ENCODE data around the gene APOC3. TPM values are rescaled to one million over a fixed set of nuclear protein-coding genes. Genes with fewer than 3 reads are reported as not detected.

The APOC3 gene
- total RNA-seq, 2 donors from 2014 or later: not detected

GRCh38 chr11:116813170-116813569 is 16.5 kb upstream of the APOC3 start:
- no peak overlapping the region for H3K27ac Mint-ChIP-seq
- H3K4me1 Mint-ChIP-seq (ENCODE audit: low read depth in 2 of 2): peaks cover 0 to 8% of the 10 kb centered on the region in 2 donors
- H3K9me3 Mint-ChIP-seq: no peaks in the 10 kb centered on the region
- DNase-seq (ENCODE audit: low spot score): no peak
- H3K36me3 Mint-ChIP-seq: no peaks in the 10 kb centered on the region
- ATAC-seq: peak in 1 of 2 donors; percentile 41
- H3K27me3 Mint-ChIP-seq: no peaks in the 10 kb centered on the region
- no peak overlapping the region for H3K4me3 Mint-ChIP-seq

- Mint-ChIP-seq H3K4me3 (no peak overlapping the region), H3K36me3 (no peaks in the 10 kb centered on the region), H3K27me3 (no peaks in the 10 kb centered on the region), H3K9me3 (no peaks in the 10 kb centered on the region), H3K27ac (no peak overlapping the region), H3K4me1 (ENCODE audit: low read depth in 2 of 2) (peaks cover 0 to 8% of the 10 kb centered on the region in 2 donors)
- DNase-seq (ENCODE audit: low spot score): no peak
- ATAC-seq: peak in 1 of 2 donors; percentile 40
Observed at GRCh38 chr11:116813781-116814471, 15.8 kb upstream of the APOC3 start.

- H3K36me3 Mint-ChIP-seq: no peaks in the 10 kb centered on the region
- no peaks in the 10 kb centered on the region for H3K27me3 Mint-ChIP-seq
- ATAC-seq: no peak
Observed at GRCh38 chr11:116814502-116814901, 15.2 kb upstream of the APOC3 start.

DNA sequence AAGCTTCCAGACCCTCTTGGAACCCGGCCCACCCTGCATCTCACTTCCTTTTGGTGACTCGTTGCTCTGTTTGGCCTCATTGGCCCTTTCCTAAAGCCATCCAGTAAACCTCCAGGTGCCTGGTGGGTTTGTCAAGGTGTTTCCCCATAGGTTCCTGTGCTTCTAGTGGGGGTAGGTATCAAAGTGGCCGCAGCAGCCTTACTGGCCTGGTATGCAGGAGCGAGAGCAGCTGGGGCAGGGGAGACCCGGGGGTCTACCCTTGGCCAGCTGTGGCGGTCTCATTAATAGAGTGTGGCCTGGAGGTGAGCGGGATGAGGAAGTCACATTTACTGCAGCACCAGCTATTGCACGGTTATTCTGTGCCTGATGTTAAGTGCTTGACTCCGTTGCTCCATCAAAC is 10.7 kb upstream of the APOC3 start:
- DNase-seq (ENCODE audit: low spot score) (no peak), ATAC-seq (no peak)
- no peaks in the 10 kb centered on the region for H3K9me3 Mint-ChIP-seq
- H3K27me3 Mint-ChIP-seq: no peaks in the 10 kb centered on the region
- H3K36me3 Mint-ChIP-seq: no peaks in the 10 kb centered on the region
- no peak overlapping the region for H3K27ac Mint-ChIP-seq
- no peak overlapping the region for H3K4me3 Mint-ChIP-seq
- H3K4me1 Mint-ChIP-seq (ENCODE audit: low read depth in 2 of 2): no peaks in the 10 kb centered on the region

More at GRCh38 chr11:116814502-116814901, 15.2 kb upstream of the APOC3 start:
- DNase-seq (ENCODE audit: low spot score): no peak
- Mint-ChIP-seq H3K4me1 (ENCODE audit: low read depth in 2 of 2) (peaks cover 0 to 8% of the 10 kb centered on the region in 2 donors), H3K27ac (no peak overlapping the region), H3K4me3 (no peak overlapping the region), H3K9me3 (no peaks in the 10 kb centered on the region)

DNA sequence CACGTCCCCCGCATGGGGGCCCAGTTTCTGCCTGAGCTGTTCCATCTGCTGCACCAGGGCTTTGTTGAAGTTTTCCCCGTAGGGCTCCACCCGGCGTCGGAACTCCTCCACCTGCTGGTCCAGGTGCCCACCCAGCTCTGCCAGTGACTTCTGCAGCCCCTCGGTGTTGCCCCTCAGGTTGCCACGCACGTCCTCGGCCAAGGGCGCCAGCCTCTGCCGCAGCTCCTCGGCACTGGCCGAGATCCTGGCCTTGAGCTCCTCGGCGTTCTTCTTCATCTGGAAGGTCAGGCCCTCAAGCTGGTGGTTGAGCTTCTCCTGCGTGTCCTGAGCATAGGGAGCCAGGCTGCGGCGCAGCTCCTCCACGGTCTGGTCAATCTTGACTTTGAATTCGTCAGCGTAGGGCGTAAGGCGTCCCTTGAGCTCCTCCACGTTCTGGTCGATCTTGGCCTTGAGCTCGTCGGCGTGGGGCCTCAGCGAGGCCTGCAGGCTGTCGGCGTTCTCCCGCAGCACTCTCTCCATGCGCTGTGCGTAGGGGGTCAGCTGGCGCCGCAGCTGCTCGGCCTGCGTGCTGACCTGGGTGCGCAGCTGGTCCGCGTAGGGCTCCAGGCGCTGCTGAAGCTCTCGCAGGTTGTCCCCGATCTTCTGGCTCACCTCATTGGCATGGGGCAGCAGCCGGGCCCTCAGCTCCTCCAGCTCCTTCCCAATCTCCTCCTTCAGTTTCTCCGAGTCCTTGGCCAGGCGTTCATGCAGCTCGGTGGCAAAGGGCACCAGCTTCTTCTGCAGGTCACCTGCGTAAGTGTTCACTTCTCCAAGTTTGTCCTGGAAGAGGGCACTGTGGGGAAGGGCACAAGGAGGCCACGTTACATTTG is 8.4 kb upstream of the APOC3 start:
- Mint-ChIP-seq H3K36me3 (no peaks in the 10 kb centered on the region), H3K27ac (no peak overlapping the region), H3K4me1 (ENCODE audit: low read depth in 2 of 2) (no peaks in the 10 kb centered on the region), H3K9me3 (no peaks in the 10 kb centered on the region), H3K4me3 (no peak overlapping the region), H3K27me3 (no peaks in the 10 kb centered on the region)
- no peak for DNase-seq (ENCODE audit: low spot score)
- no peak for ATAC-seq

DNA sequence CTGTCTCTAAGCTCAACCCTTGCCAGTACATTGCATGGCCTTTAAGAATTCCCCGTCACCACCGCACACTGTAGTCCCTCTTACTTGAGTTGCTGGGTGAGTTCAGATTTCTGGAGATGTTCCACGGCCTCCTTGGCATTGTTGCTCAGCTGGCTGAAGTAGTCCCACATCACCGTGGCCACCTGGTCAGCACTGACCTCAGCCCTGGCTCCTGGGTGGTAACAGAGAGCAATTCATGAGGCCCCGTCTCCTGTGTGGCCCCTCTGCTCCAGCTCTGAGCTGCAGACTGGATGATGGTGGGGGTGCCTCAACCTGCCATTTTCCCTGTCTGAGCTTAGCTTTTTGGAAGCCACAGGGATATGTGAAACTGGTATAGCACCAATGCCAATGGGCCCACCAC is 7.1 kb upstream of the APOC3 start:
- no peak overlapping the region for H3K4me3 Mint-ChIP-seq
- no peak overlapping the region for H3K27ac Mint-ChIP-seq
- H3K27me3 Mint-ChIP-seq: no peaks in the 10 kb centered on the region
- H3K9me3 Mint-ChIP-seq: no peaks in the 10 kb centered on the region
- no peaks in the 10 kb centered on the region for H3K4me1 Mint-ChIP-seq (ENCODE audit: low read depth in 2 of 2)
- H3K36me3 Mint-ChIP-seq: no peaks in the 10 kb centered on the region
- ATAC-seq (no peak), DNase-seq (ENCODE audit: low spot score) (no peak)

DNA sequence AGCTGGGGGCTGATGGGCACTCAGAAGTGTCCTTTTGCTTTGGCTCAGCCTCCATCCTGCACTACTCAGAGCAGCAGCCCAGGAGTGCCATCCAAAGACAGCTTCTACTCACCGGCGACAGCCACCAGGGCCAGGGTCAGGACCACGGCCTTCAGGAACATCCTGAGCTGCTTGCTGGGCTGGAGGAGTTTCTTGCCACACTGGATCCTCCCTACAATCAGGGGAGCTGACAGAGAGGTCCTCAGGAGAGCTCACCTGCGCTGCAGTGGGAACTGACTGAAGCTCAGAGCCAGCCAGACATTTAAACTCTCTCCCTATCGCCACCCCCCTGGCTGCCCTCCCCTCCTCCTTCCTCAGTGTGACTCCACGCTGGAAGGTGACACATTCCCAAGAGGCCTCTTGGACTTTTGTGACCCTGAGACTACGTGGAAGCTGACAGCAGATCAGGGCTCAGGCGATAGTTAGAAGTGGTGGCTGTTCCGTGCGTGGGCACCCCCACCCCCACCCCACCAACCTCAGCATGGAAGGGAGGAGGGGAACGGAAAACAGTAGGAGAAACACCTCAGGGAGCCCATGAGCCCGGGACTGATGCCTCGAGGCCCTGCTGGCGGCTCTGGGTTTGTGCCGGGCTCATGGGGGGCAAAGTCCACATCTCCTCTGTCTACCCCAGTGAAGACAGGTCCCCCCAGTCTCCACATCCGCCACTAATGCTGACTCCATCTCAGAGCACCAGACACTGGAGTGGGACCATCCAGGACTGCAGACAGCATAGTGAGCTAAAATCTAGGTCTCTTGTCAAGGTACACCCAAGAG is 6.5 kb upstream of the APOC3 start, which contains the start of gene APOA4:
Gene APOA4 (minus strand): TSS at position 274 of the 813 bp plus-strand sequence. CDS start 113 bp downstream, at position 161.
- DNase-seq (ENCODE audit: low spot score) (no peak), ATAC-seq (peak in 1 of 2 donors; percentile 30)
- Mint-ChIP-seq H3K4me1 (ENCODE audit: low read depth in 2 of 2) (no peaks in the 10 kb centered on the region), H3K27me3 (no peaks in the 10 kb centered on the region), H3K27ac (no peak within 1 kb of the TSS), H3K9me3 (no peaks in the 10 kb centered on the region), H3K36me3 (no peaks in the 10 kb centered on the region), H3K4me3 (no peak within 1 kb of the TSS)

GRCh38 chr11:116825434-116825833 is 4.3 kb upstream of the APOC3 start:
- H3K36me3 Mint-ChIP-seq: no peaks in the 10 kb centered on the region
- no peak overlapping the region for H3K27ac Mint-ChIP-seq
- H3K4me3 Mint-ChIP-seq: no peak overlapping the region
- H3K4me1 Mint-ChIP-seq (ENCODE audit: low read depth in 2 of 2): no peaks in the 10 kb centered on the region
- ATAC-seq (no peak), DNase-seq (ENCODE audit: low spot score) (no peak)
- H3K27me3 Mint-ChIP-seq: no peaks in the 10 kb centered on the region
- no peaks in the 10 kb centered on the region for H3K9me3 Mint-ChIP-seq

DNA sequence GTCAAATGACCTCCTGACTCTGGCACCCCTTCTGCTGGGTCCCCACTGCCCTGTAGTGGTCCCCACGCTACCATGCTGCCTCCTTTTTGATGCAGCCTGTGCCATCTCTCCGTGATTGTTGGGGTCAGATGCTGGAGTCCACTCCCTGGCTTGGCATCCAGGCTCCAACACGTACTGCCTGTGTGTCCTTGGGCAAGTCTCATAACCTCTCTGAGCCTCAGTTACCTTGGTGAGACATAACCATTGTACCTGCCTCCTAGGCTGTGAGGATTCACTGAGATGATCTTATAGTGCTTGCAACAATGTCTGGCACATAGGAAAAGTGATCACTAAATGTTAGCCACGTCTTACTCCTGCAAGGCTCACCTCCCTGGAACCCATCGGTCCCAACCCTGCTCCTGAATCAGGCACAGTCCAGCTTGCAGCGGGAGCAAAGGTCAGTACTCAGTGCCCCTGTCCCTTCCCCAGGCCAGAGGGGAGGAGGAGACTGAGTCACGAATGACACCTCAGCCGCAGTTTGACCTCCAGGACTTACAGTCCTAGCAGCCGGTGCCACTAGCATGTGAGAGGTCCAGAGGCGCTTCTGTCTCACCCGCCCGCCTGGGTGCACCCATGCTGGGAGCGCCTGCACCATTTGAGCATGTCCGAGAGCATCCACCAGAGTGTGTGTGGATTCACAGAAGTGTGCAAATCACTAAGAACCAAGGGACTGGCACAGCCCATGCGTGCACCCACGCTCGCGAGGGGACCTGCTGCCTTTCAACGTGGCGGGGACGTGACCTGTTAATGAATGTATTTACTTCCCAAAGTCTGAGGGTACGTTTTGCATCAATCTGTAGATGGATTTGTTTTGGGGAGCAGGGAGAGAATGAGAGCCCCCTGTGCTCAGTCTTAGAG is 3.6 kb upstream of the APOC3 start:
- no peaks in the 10 kb centered on the region for H3K27me3 Mint-ChIP-seq
- no peaks in the 10 kb centered on the region for H3K9me3 Mint-ChIP-seq
- H3K27ac Mint-ChIP-seq: no peak overlapping the region
- no peak for ATAC-seq
- no peak for DNase-seq (ENCODE audit: low spot score)
- H3K36me3 Mint-ChIP-seq: no peaks in the 10 kb centered on the region
- H3K4me3 Mint-ChIP-seq: no peak overlapping the region
- H3K4me1 Mint-ChIP-seq (ENCODE audit: low read depth in 2 of 2): no peaks in the 10 kb centered on the region

GRCh38 chr11:116826751-116827431 is 2.8 kb upstream of the APOC3 start:
- Mint-ChIP-seq H3K9me3 (no peaks in the 10 kb centered on the region), H3K27me3 (no peaks in the 10 kb centered on the region), H3K4me3 (no peak overlapping the region), H3K27ac (no peak overlapping the region), H3K36me3 (no peaks in the 10 kb centered on the region), H3K4me1 (ENCODE audit: low read depth in 2 of 2) (no peaks in the 10 kb centered on the region)
- ATAC-seq (no peak), DNase-seq (ENCODE audit: low spot score) (no peak)

DNA sequence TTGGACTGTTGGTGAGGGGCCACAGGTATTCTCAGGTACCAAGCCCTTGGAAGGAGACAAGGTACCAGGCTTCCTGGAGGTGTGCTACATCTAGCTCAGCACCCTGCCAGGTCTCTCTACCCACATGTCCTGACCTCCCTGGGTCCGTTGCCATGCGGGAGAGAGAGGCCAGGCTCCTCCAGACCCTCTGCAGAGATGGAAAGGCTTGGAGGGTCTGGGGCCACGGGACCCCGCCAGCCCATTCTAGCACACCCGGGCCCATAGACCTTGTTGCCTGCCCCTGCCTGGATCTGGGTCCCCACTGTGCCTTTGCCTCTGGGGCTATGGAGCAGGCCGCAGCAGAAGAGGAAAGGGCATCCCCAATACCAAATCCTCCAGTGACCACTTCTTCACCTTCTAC is 2.2 kb upstream of the APOC3 start:
- no peaks in the 10 kb centered on the region for H3K9me3 Mint-ChIP-seq
- no peak for DNase-seq (ENCODE audit: low spot score)

GRCh38 chr11:116828632-116829524 is 829 bp upstream of the APOC3 start:
- H3K4me1 Mint-ChIP-seq (ENCODE audit: low read depth in 2 of 2): no peaks in the 10 kb centered on the region

More for the DNA sequence above, 2.2 kb upstream of the APOC3 start:
- H3K4me3 Mint-ChIP-seq: no peak overlapping the region
- no peaks in the 10 kb centered on the region for H3K4me1 Mint-ChIP-seq (ENCODE audit: low read depth in 2 of 2)
- H3K27me3 Mint-ChIP-seq: no peaks in the 10 kb centered on the region
- no peak overlapping the region for H3K27ac Mint-ChIP-seq
- no peaks in the 10 kb centered on the region for H3K36me3 Mint-ChIP-seq
- no peak for ATAC-seq

More at GRCh38 chr11:116828632-116829524, 829 bp upstream of the APOC3 start:
- H3K9me3 Mint-ChIP-seq: no peaks in the 10 kb centered on the region
- H3K4me3 Mint-ChIP-seq: no peak overlapping the region
- H3K36me3 Mint-ChIP-seq: no peaks in the 10 kb centered on the region
- ATAC-seq (no peak), DNase-seq (ENCODE audit: low spot score) (no peak)
- H3K27me3 Mint-ChIP-seq: no peaks in the 10 kb centered on the region
- no peak overlapping the region for H3K27ac Mint-ChIP-seq
